PFSK-1 (cell line): ENCODE data around the gene FGF4.

Source experiments
- POLR2AphosphoS5 ChIP-seq: IDR thresholded peaks from 2 replicates; pipeline ENCODE4 v1.6.1; 2012; ENCODE audit warnings: low read depth, mild to moderate bottlenecking, control low read depth, low read length, moderate library complexity
- SIN3A ChIP-seq: IDR thresholded peaks from 2 replicates; pipeline ENCODE4 v1.6.1; 2012; ENCODE audit warnings: mild to moderate bottlenecking, low read length, moderate library complexity, borderline replicate concordance; ENCODE audit not compliant: insufficient read depth
- TAF1 ChIP-seq: IDR thresholded peaks from 2 replicates; pipeline ENCODE4 v1.6.1; 2012; ENCODE audit warnings: low read length, control low read depth, borderline replicate concordance; ENCODE audit not compliant: insufficient read depth

DNA sequence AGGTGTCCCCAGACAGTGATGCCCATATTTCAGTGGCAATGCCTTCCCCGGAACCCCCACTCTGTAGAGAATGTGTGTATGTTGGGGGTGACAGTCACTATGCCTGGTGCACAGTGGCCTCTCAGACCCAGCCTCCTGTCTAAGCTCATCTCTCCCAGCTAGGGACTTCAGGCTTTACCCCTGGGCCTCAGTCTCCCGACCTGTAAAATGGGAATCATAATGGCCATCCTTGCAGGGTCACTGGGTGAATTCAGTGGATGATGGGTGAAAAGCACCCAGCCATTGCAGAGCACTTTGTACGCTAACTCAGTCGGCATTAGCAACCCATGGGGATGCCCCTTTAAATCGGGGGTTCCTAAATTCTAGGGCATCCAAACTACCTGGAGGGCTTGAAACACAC is 25.1 kb upstream of the FGF4 start:
- TF ChIP-seq POLR2AphosphoS5 (no peak), TAF1 (no peak), SIN3A (no peak)
